Smooth muscle cell (in vitro differentiated cells): ENCODE results near the gene DBNDD1. TPM values are rescaled to one million over a fixed set of nuclear protein-coding genes. Genes with fewer than 3 reads are reported as not detected.

Experiments
- DNase-seq: peaks from one replicate; lab custom pipeline; 2025; ENCODE audit not compliant: unreplicated experiment; lab: John Stamatoyannopoulos, UW
- H2AFZ ChIP-seq: fragments of 200-600 bp; sonication (generic); 2 replicates; pipeline ENCODE4 v1.6.0; 2016; ENCODE audit warnings: antibody characterized with exemption, low read depth, mild to moderate bottlenecking
- H3F3A ChIP-seq: fragments of 200-600 bp; sonication (generic); 2 replicates; pipeline ENCODE4 v1.6.0; 2017; ENCODE audit warnings: antibody characterized with exemption, low read depth
- H3K27ac ChIP-seq: fragments of 200-600 bp; sonication (generic); 2 replicates; pipeline ENCODE4 v1.5.1; 2016; ENCODE audit warnings: low read depth, mild to moderate bottlenecking
- H3K27me3 ChIP-seq: fragments of 200-600 bp; sonication (generic); 2 replicates; pipeline ENCODE4 v1.6.1; 2016; ENCODE audit warnings: low read depth, mild to moderate bottlenecking
- H3K36me3 ChIP-seq: fragments of 200-600 bp; sonication (generic); 2 replicates; pipeline ENCODE4 v1.5.1; 2016; ENCODE audit warnings: low read depth
- H3K4me1 ChIP-seq: fragments of 200-600 bp; sonication (generic); 2 replicates; pipeline ENCODE4 v1.5.1; 2016; ENCODE audit warnings: low read depth
- H3K4me2 ChIP-seq: fragments of 200-600 bp; sonication (generic); 2 replicates; pipeline ENCODE4 v1.6.0; 2016; ENCODE audit warnings: mild to moderate bottlenecking
- H3K4me3 ChIP-seq: fragments of 200-600 bp; sonication (generic); 2 replicates; pipeline ENCODE4 v1.5.1; 2016; ENCODE audit warnings: mild to moderate bottlenecking
- H3K79me2 ChIP-seq: fragments of 200-600 bp; sonication (generic); 2 replicates; pipeline ENCODE4 v1.6.0; 2016; ENCODE audit warnings: low read depth, mild to moderate bottlenecking
- H3K9ac ChIP-seq: fragments of 200-600 bp; sonication (generic); 2 replicates; pipeline ENCODE4 v1.6.0; 2016; ENCODE audit warnings: low read depth
- H3K9me3 ChIP-seq: fragments of 200-600 bp; sonication (generic); replicated peaks from 2 replicates; pipeline ENCODE4 v1.5.1; 2016; ENCODE audit warnings: low read depth
- H4K20me1 ChIP-seq: fragments of 200-600 bp; sonication (generic); 2 replicates; pipeline ENCODE4 v1.6.0; 2016; ENCODE audit warnings: low read depth
- CTCF ChIP-seq: fragments of 200-600 bp; sonication (generic); IDR thresholded peaks from 2 replicates; pipeline ENCODE4 v1.5.1; 2017; ENCODE audit warnings: borderline replicate concordance, mild to moderate bottlenecking, antibody characterized with exemption; ENCODE audit not compliant: insufficient read depth, poor library complexity, severe bottlenecking
- WGBS: methylation state at CpG from one replicate; pipeline ENCODE4 v1.1.7; 2016; ENCODE audit warnings: low lambda C conversion rate; 5-methylcytosine and 5-hydroxymethylcytosine counted together
- polyA plus RNA-seq: library from polyadenylated mRNA; unstranded; fragments of >200 nt; fragmentation: Nextera tagmentation; extraction: Ambion mirVana; gene quantifications from 2 replicates; pipeline ENCODE4 v1.2.1, GENCODE V29; 2016
- total RNA-seq: library from RNA; depleted of rRNA; stranded (reverse); fragments of >200 nt; gene quantifications from 2 replicates; pipeline ENCODE4 v1.2.3, GENCODE V29; 2014

The DBNDD1 gene
- total and polyA plus RNA-seq, 2 experiments from 2014 or later: 3.3 to 3.8 TPM

GRCh38 chr16:89962754-89963498, 56.3 kb downstream of the DBNDD1 start:
- H3K9me3 ChIP-seq: no peaks in the 10 kb centered on the region
- 94% methylated on average over 26 of the region's 26 CpGs for WGBS
- no peaks in the 10 kb centered on the region for H3K36me3 ChIP-seq
- no peak overlapping the region for H2AFZ ChIP-seq
- TF ChIP-seq CTCF: no peak
- H3K4me1 ChIP-seq: no peaks in the 10 kb centered on the region
- no peaks in the 10 kb centered on the region for H3K79me2 ChIP-seq
- H3K9ac ChIP-seq: no peak overlapping the region
- H4K20me1 ChIP-seq: no peaks in the 10 kb centered on the region
- no peak overlapping the region for H3K27ac ChIP-seq
- no peak overlapping the region for H3K4me2 ChIP-seq
- H3F3A ChIP-seq: no peaks in the 10 kb centered on the region
- H3K27me3 ChIP-seq: no peaks in the 10 kb centered on the region
- no peak for DNase-seq
- H3K4me3 ChIP-seq: no peak overlapping the region

GRCh38 chr16:89961920-89962319, 57.3 kb downstream of the DBNDD1 start:
- no peaks in the 10 kb centered on the region for H3F3A ChIP-seq

GRCh38 chr16:89960966-89961365, 58.3 kb downstream of the DBNDD1 start:
- H3K4me3 ChIP-seq: no peak overlapping the region
- no peak overlapping the region for H3K27ac ChIP-seq
- 94% methylated on average over 13 of the region's 13 CpGs for WGBS
- H3K27me3 ChIP-seq: no peaks in the 10 kb centered on the region
- no peaks in the 10 kb centered on the region for H3K4me1 ChIP-seq
- H3K9me3 ChIP-seq: no peaks in the 10 kb centered on the region
- no peak for TF ChIP-seq CTCF
- H3F3A ChIP-seq: no peaks in the 10 kb centered on the region
- H3K4me2 ChIP-seq: no peak overlapping the region
- no peaks in the 10 kb centered on the region for H3K36me3 ChIP-seq
- no peaks in the 10 kb centered on the region for H4K20me1 ChIP-seq
- DNase-seq: no peak
- no peak overlapping the region for H3K9ac ChIP-seq
- no peak overlapping the region for H2AFZ ChIP-seq
- no peaks in the 10 kb centered on the region for H3K79me2 ChIP-seq

More at GRCh38 chr16:89961920-89962319, 57.3 kb downstream of the DBNDD1 start:
- H3K9ac ChIP-seq: no peak overlapping the region
- no peak for DNase-seq
- no peak overlapping the region for H3K4me3 ChIP-seq
- H3K36me3 ChIP-seq: no peaks in the 10 kb centered on the region
- no peaks in the 10 kb centered on the region for H3K79me2 ChIP-seq
- no peak for TF ChIP-seq CTCF
- H2AFZ ChIP-seq: no peak overlapping the region
- H3K27ac ChIP-seq: no peak overlapping the region
- no peaks in the 10 kb centered on the region for H4K20me1 ChIP-seq
- 96% methylated on average over 23 of the region's 23 CpGs for WGBS
- no peak overlapping the region for H3K4me2 ChIP-seq
- H3K27me3 ChIP-seq: no peaks in the 10 kb centered on the region
- H3K4me1 ChIP-seq: no peaks in the 10 kb centered on the region
- no peaks in the 10 kb centered on the region for H3K9me3 ChIP-seq

GRCh38 chr16:89958596-89958995, 60.7 kb downstream of the DBNDD1 start:
- TF ChIP-seq CTCF: no peak
- no peak overlapping the region for H3K4me3 ChIP-seq
- no peaks in the 10 kb centered on the region for H3K4me1 ChIP-seq
- H4K20me1 ChIP-seq: peaks cover 18% of the 10 kb centered on the region
- no peak for DNase-seq
- H3K9me3 ChIP-seq: no peaks in the 10 kb centered on the region
- H3F3A ChIP-seq: no peaks in the 10 kb centered on the region
- no peak overlapping the region for H2AFZ ChIP-seq
- H3K79me2 ChIP-seq: peaks cover 3% of the 10 kb centered on the region
- WGBS: 98% methylated on average over 10 of the region's 10 CpGs
- H3K9ac ChIP-seq: no peak overlapping the region
- H3K36me3 ChIP-seq: no peaks in the 10 kb centered on the region
- H3K27ac ChIP-seq: no peak overlapping the region
- H3K27me3 ChIP-seq: no peaks in the 10 kb centered on the region
- H3K4me2 ChIP-seq: no peak overlapping the region
